ENCODE measurements around the gene SATB2.

SATB2 gene

GRCh38 chr2:199457147-199458008 is at the start of gene SATB2:
Gene SATB2 (minus strand): TSS chr2:199457939. CDS start chr2:199456037, 1,902 bp downstream.
- H3K27ac ChIP-seq (ENCODE audit: low read depth, low read length, poor library complexity, severe bottlenecking), result peak within 1 kb of the TSS; percentile 84
- peaks cover 29% of the 10 kb centered on the region for H3K79me2 ChIP-seq (ENCODE audit: insufficient read depth, low read length)
- H3K27me3 ChIP-seq (ENCODE audit: insufficient read depth, low read length), result no peaks in the 10 kb centered on the region
- no peaks in the 10 kb centered on the region for H3K9me2 ChIP-seq (ENCODE audit: low read depth, low read length)
- H2AFZ ChIP-seq (ENCODE audit: low read length), result no peak within 1 kb of the TSS
- peaks cover 38% of the 10 kb centered on the region for H3K4me1 ChIP-seq (ENCODE audit: insufficient read depth, low read length, severe bottlenecking)
- no peaks in the 10 kb centered on the region for H3K9me3 ChIP-seq (ENCODE audit: low read length)
- H3K4me3 ChIP-seq (ENCODE audit: low read depth, low read length, poor library complexity, severe bottlenecking), result peak within 1 kb of the TSS; percentile 81
- H3K36me3 ChIP-seq (ENCODE audit: insufficient read depth, low read length), result no peaks in the 10 kb centered on the region
- H3K9ac ChIP-seq (ENCODE audit: low read length), result peak within 1 kb of the TSS; percentile 82
- no peaks in the 10 kb centered on the region for H4K20me1 ChIP-seq (ENCODE audit: insufficient read depth, low read length)
- TF ChIP-seq CTCF (IDR thresholded peaks at IDR 0.05; ENCODE audit: low read length), result no peak
- no peak for TF ChIP-seq EZH2 (IDR thresholded peaks at IDR 0.05; ENCODE audit: borderline replicate concordance, low read length)
- no peaks in the 10 kb centered on the region; the same call in 1 of the 2 replicates for H3F3A ChIP-seq (ENCODE audit: insufficient read depth, low read length)
- peak within 1 kb of the TSS; percentile 84 for H3K4me2 ChIP-seq (ENCODE audit: low read length)

GRCh38 chr2:199505755-199506403 is 48.1 kb upstream of the SATB2 start:
- Histone ChIP-seq H3K9me2 (ENCODE audit: low read depth, low read length) (no peaks in the 10 kb centered on the region), H3K79me2 (ENCODE audit: insufficient read depth, low read length) (no peaks in the 10 kb centered on the region), H2AFZ (ENCODE audit: low read length) (no peak overlapping the region), H3K4me1 (ENCODE audit: insufficient read depth, low read length, severe bottlenecking) (no peaks in the 10 kb centered on the region), H3K9ac (ENCODE audit: low read length) (no peak overlapping the region), H3K4me2 (ENCODE audit: low read length) (no peak overlapping the region), H3K36me3 (ENCODE audit: insufficient read depth, low read length) (no peaks in the 10 kb centered on the region), H3K9me3 (ENCODE audit: low read length) (no peaks in the 10 kb centered on the region), H4K20me1 (ENCODE audit: insufficient read depth, low read length) (no peaks in the 10 kb centered on the region), H3K4me3 (ENCODE audit: low read depth, low read length, poor library complexity, severe bottlenecking) (no peak overlapping the region), H3F3A (ENCODE audit: insufficient read depth, low read length) (no peaks in the 10 kb centered on the region), H3K27me3 (ENCODE audit: insufficient read depth, low read length) (no peaks in the 10 kb centered on the region; the same call in none of the 2 replicates), H3K27ac (ENCODE audit: low read depth, low read length, poor library complexity, severe bottlenecking) (no peak overlapping the region)
- no peak for TF ChIP-seq EZH2 (IDR thresholded peaks at IDR 0.05; ENCODE audit: borderline replicate concordance, low read length)
- no peak for TF ChIP-seq CTCF (IDR thresholded peaks at IDR 0.05; ENCODE audit: low read length)

- H3K27ac ChIP-seq (ENCODE audit: low read depth, low read length, poor library complexity, severe bottlenecking), result no peak overlapping the region
- no peaks in the 10 kb centered on the region for H3F3A ChIP-seq (ENCODE audit: insufficient read depth, low read length)
- H3K4me1 ChIP-seq (ENCODE audit: insufficient read depth, low read length, severe bottlenecking), result no peaks in the 10 kb centered on the region
- H3K9me3 ChIP-seq (ENCODE audit: low read length), result no peaks in the 10 kb centered on the region
- H4K20me1 ChIP-seq (ENCODE audit: insufficient read depth, low read length), result no peaks in the 10 kb centered on the region
- no peak overlapping the region for H3K4me3 ChIP-seq (ENCODE audit: low read depth, low read length, poor library complexity, severe bottlenecking)
- H3K36me3 ChIP-seq (ENCODE audit: insufficient read depth, low read length), result no peaks in the 10 kb centered on the region
- H3K9me2 ChIP-seq (ENCODE audit: low read depth, low read length), result no peaks in the 10 kb centered on the region
- H3K9ac ChIP-seq (ENCODE audit: low read length), result no peak overlapping the region
- no peaks in the 10 kb centered on the region; the same call in none of the 2 replicates for H3K27me3 ChIP-seq (ENCODE audit: insufficient read depth, low read length)
- TF ChIP-seq EZH2 (IDR thresholded peaks at IDR 0.05; ENCODE audit: borderline replicate concordance, low read length), result no peak
- no peak overlapping the region for H2AFZ ChIP-seq (ENCODE audit: low read length)
- no peak overlapping the region for H3K4me2 ChIP-seq (ENCODE audit: low read length)
- H3K79me2 ChIP-seq (ENCODE audit: insufficient read depth, low read length), result no peaks in the 10 kb centered on the region
These were observed 45.4 kb upstream of the SATB2 start for GRCh38 chr2:199503148-199503547.

Measured in OCI-LY1 (cell line).